WI38 (cell line): ENCODE results near the gene GSG1L.

Experiments used
- H3K4me3 ChIP-seq: 2 replicates; pipeline ENCODE4 v1.5.1; 2011; ENCODE audit warnings: low read depth, mild to moderate bottlenecking, control low read depth, low read length
- CTCF ChIP-seq: IDR thresholded peaks from 2 replicates; pipeline ENCODE4 v1.5.1; 2012; ENCODE audit warnings: low read depth, mild to moderate bottlenecking, control low read depth, low read length

GSG1L gene

GRCh38 chr16:27801289-27801945, 262.1 kb downstream of the GSG1L start:
- H3K4me3 ChIP-seq = no peak overlapping the region
- TF ChIP-seq CTCF = no peak

- no peak for TF ChIP-seq CTCF
- no peak overlapping the region for H3K4me3 ChIP-seq
These were observed 262.7 kb downstream of the GSG1L start for GRCh38 chr16:27800817-27801216.

GRCh38 chr16:27799896-27800295, 263.6 kb downstream of the GSG1L start:
- no peak overlapping the region for H3K4me3 ChIP-seq
- no peak for TF ChIP-seq CTCF

GRCh38 chr16:27798241-27798640, 265.3 kb downstream of the GSG1L start:
- no peak for TF ChIP-seq CTCF

GRCh38 chr16:27795992-27796614, 267.4 kb downstream of the GSG1L start:
- TF ChIP-seq CTCF = no peak

More at GRCh38 chr16:27798241-27798640, 265.3 kb downstream of the GSG1L start:
- H3K4me3 ChIP-seq = no peak overlapping the region

GRCh38 chr16:27793249-27793622, 270.3 kb downstream of the GSG1L start:
- no peak for TF ChIP-seq CTCF
- H3K4me3 ChIP-seq = no peak overlapping the region

More at GRCh38 chr16:27795992-27796614, 267.4 kb downstream of the GSG1L start:
- H3K4me3 ChIP-seq = no peak overlapping the region

GRCh38 chr16:27792486-27793248, 270.8 kb downstream of the GSG1L start:
- no peak overlapping the region for H3K4me3 ChIP-seq

More at GRCh38 chr16:27792486-27793248, 270.8 kb downstream of the GSG1L start:
- no peak for TF ChIP-seq CTCF
